ENCODE data around the gene IMMP2L. TPM values are rescaled to one million over a fixed set of nuclear protein-coding genes. Genes with fewer than 3 reads are reported as not detected.

Gene IMMP2L
- total and polyA plus RNA-seq, 2 of the 8 experiments (the other 6 are each of a cell fraction or from before 2014, with no cell fraction given) = 2.3 to 10.1 TPM

DNA sequence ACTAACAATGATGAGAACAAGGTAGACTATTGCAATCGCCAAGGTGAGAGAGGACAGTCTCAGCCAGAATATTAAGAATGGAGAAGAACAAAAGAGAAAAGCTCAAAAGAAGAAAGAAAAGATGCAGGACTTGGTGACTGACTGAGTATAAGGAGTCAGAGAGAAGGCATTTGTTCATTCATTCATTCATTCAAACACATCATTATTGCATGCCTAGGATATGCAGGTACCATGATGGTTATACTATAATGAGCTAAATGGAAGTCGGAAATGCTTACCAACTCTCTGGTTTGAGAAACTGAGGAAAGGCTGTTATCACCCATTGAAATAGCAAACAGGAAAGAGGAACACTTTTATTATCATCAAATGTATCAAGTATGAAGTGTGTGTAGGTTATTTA lies 180.7 kb downstream of the IMMP2L start:
- POLR2A ChIA-PET (ENCODE audit: partially characterized antibody) = interaction anchor here (1.0 kb wide), 1 partner anchor 11 kb away, joined by 3 read pairs; no protein-coding TSS in a partner anchor
- H3K18ac ChIP-seq (ENCODE audit: extremely low read depth, low read length) = no peak overlapping the region
- H3K79me2 ChIP-seq (ENCODE audit: control insufficient read depth in 1 of 2, insufficient read depth in 2 of 2, low read length in 2 of 2) = no peaks in the 10 kb centered on the region
- H3K79me1 ChIP-seq (ENCODE audit: low read depth, low read length) = no peaks in the 10 kb centered on the region
- no peak overlapping the region for H3K14ac ChIP-seq (ENCODE audit: insufficient read length)
- peaks cover 0 to 2% (median 0%) of the 10 kb centered on the region in 4 experiments; a peak in 1 of 7 replicates for H3K4me1 ChIP-seq (replicated peaks in 1 of 4; ENCODE audit: control insufficient read depth in 3 of 4, insufficient read depth in 4 of 4, low read length in 3 of 4)
- H3K23ac ChIP-seq (ENCODE audit: insufficient read length) = no peak overlapping the region
- no peak overlapping the region for H2BK15ac ChIP-seq (ENCODE audit: low read length)
- H3K23me2 ChIP-seq (ENCODE audit: low read depth, low read length) = no peaks in the 10 kb centered on the region
- H4K8ac ChIP-seq (ENCODE audit: extremely low read depth, insufficient read depth, low read length) = no peak overlapping the region
- H2BK120ac ChIP-seq (replicated peaks; ENCODE audit: low read depth, low read length) = no peak overlapping the region
- H3K9ac ChIP-seq (replicated peaks in 1 of 4; ENCODE audit: extremely low read depth in 1 of 4, low read depth in 3 of 4, low read length in 3 of 4) = no peak overlapping the region
- no peak overlapping the region for H2BK12ac ChIP-seq (ENCODE audit: low read depth, low read length)
- no peak for DNase-seq (ENCODE audit: low read depth in 1 of 2, low spot score in 2 of 2)
- WGBS, 2 experiments (ENCODE audit: extremely low coverage in 1 of 2, insufficient coverage in 1 of 2, insufficient read length in 1 of 2, insufficient replicate concordance in 2 of 2, low coverage in 1 of 2, low lambda C conversion rate in 2 of 2, missing lambda C conversion rate in 1 of 2) = 79% methylated on average over 2 of the region's 2 CpGs; no CpG with 5 or more reads in 1 of the 2 experiments
- no peaks in the 10 kb centered on the region for H4K20me1 ChIP-seq (replicated peaks in 1 of 2; ENCODE audit: control insufficient read depth in 1 of 2, insufficient read depth in 2 of 2, low read length in 2 of 2)
- no peak overlapping the region for H2BK5ac ChIP-seq (ENCODE audit: low read depth, low read length)
- H3K9me3 ChIP-seq (ENCODE audit: insufficient read depth in 2 of 2, low read depth in 1 of 2, low read length in 1 of 2) = no peaks in the 10 kb centered on the region
- no peak overlapping the region for H3K4me2 ChIP-seq (ENCODE audit: insufficient read depth in 1 of 2, low read depth in 2 of 2, low read length in 2 of 2)
- H3K36me3 ChIP-seq (ENCODE audit: control insufficient read depth in 2 of 4, insufficient read depth in 4 of 4, low read length in 3 of 4) = no peaks in the 10 kb centered on the region
- H3K27me3 ChIP-seq (replicated peaks in 1 of 4; ENCODE audit: control insufficient read depth in 3 of 4, extremely low read depth in 1 of 4, insufficient read depth in 3 of 4, low read length in 3 of 4) = peaks cover 0 to 1% (median 0%) of the 10 kb centered on the region in 4 experiments; a peak in 1 of 7 replicates
- H2AK5ac ChIP-seq (ENCODE audit: low read depth, low read length) = no peak overlapping the region
- H3K4ac ChIP-seq (replicated peaks; ENCODE audit: insufficient read length, low read depth, low read length) = no peak overlapping the region
- no peak for FAIRE-seq
- H2AFZ ChIP-seq (ENCODE audit: low read length) = no peak overlapping the region
- H4K91ac ChIP-seq (replicated peaks; ENCODE audit: insufficient read length, low read length) = no peak overlapping the region
- H3K56ac ChIP-seq (replicated peaks; ENCODE audit: insufficient read length, low read depth, low read length) = no peak overlapping the region
- no peak overlapping the region for H3K27ac ChIP-seq (ENCODE audit: low read depth, low read length)
- H3K4me3 ChIP-seq (ENCODE audit: extremely low read depth in 1 of 4, insufficient read depth in 2 of 4, low read depth in 3 of 4, low read length in 4 of 4) = no peak overlapping the region
- H2BK20ac ChIP-seq (ENCODE audit: low read length) = no peak overlapping the region
- CTCF ChIA-PET (ENCODE audit: partially characterized antibody) = no interaction called here
- H4K5ac ChIP-seq (ENCODE audit: insufficient read length, low read depth, low read length) = no peak overlapping the region
- TF ChIP-seq TAF1 (IDR thresholded peaks at IDR 0.05; ENCODE audit: low read depth, low read length) (no peak), POLR2A (IDR thresholded peaks at IDR 0.05; ENCODE audit: control extremely low read depth in 1 of 2, low read depth in 2 of 2, low read length in 2 of 2) (no peak), CBX5 (IDR thresholded peaks at IDR 0.05; ENCODE audit: low read depth, low read length) (no peak), RBBP5 (IDR thresholded peaks at IDR 0.05; ENCODE audit: borderline replicate concordance, low read depth, low read length) (no peak), BRCA1 (IDR thresholded peaks at IDR 0.05; ENCODE audit: low read depth, low read length) (no peak), PHF8 (conservative IDR thresholded peaks at IDR 0.05; ENCODE audit: low read depth, low read length) (no peak), RNF2 (IDR thresholded peaks at IDR 0.05; ENCODE audit: borderline replicate concordance, low read depth, low read length, missing control alignments, poor library complexity, severe bottlenecking) (no peak), ASH2L (IDR thresholded peaks at IDR 0.05; ENCODE audit: low read length) (no peak), RFX5 (IDR thresholded peaks at IDR 0.05; ENCODE audit: borderline replicate concordance, low read depth, low read length) (no peak), SIX5 (IDR thresholded peaks at IDR 0.05; ENCODE audit: low read depth, low read length) (no peak), CREB1 (IDR thresholded peaks at IDR 0.05) (no peak), SP4 (IDR thresholded peaks at IDR 0.05; ENCODE audit: low read length) (no peak), HDAC2 (IDR thresholded peaks at IDR 0.05; ENCODE audit: borderline replicate concordance in 1 of 2, low read depth in 2 of 2, low read length in 2 of 2) (no peak)
- TF ChIP-seq, protein P1, sequence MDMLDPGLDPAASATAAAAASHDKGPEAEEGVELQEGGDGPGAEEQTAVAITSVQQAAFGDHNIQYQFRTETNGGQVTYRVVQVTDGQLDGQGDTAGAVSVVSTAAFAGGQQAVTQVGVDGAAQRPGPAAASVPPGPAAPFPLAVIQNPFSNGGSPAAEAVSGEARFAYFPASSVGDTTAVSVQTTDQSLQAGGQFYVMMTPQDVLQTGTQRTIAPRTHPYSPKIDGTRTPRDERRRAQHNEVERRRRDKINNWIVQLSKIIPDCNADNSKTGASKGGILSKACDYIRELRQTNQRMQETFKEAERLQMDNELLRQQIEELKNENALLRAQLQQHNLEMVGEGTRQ (IDR thresholded peaks at IDR 0.05; ENCODE audit: low read length) = no peak

Data from H1 (cell line).